BJ (cell line): Measurements from ENCODE around the gene PSME1. TPM values are rescaled to one million over a fixed set of nuclear protein-coding genes. Genes with fewer than 3 reads are reported as not detected.

Experiments
- CTCF ChIA-PET: fragments of 350-600 bp; formaldehyde crosslinking; extraction: SDS; loops from one replicate; lab custom pipeline; 2021; ENCODE audit warnings: antibody characterized with exemption, inconsistent platforms; lab: Yijun Ruan, JAX
- POLR2A ChIA-PET: fragments of 300-600 bp; sonication (Branson Sonifier 250); formaldehyde crosslinking; extraction: SDS; loops from one replicate; lab custom pipeline; 2021; ENCODE audit warnings: antibody characterized with exemption; lab: Charles Lee
- DNase-seq: peaks from one replicate; pipeline ENCODE4 v3.0.0-alpha.2; 2011; ENCODE audit warnings: low read depth
- H3K27me3 ChIP-seq: 2 replicates; pipeline ENCODE4 v1.6.0; 2011; ENCODE audit warnings: low read length; ENCODE audit not compliant: control insufficient read depth, insufficient read depth
- H3K36me3 ChIP-seq: 2 replicates; pipeline ENCODE4 v1.5.1; 2011; ENCODE audit warnings: low read length; ENCODE audit not compliant: control insufficient read depth, insufficient read depth
- H3K4me3 ChIP-seq: 2 replicates; pipeline ENCODE4 v1.5.1; 2011; ENCODE audit warnings: low read depth, mild to moderate bottlenecking, control low read depth, low read length
- CTCF ChIP-seq: IDR thresholded peaks from 2 replicates; pipeline ENCODE4 v1.5.1; 2011; ENCODE audit warnings: low read depth, mild to moderate bottlenecking, control low read depth, inconsistent platforms, low read length, moderate library complexity; ENCODE audit not compliant: insufficient read depth
- polyA plus RNA-seq: library from polyadenylated mRNA; depleted of rRNA; stranded (reverse); fragments of >200 nt; gene quantifications from 2 replicates; pipeline ENCODE4 v1.2.3, GENCODE V29; 2011

The PSME1 gene
- polyA plus RNA-seq, 1 experiment, result 106 TPM

- TF ChIP-seq CTCF, result no peak
- POLR2A ChIA-PET, result interaction anchor here (0.6 to 1.4 kb wide), 2 partner anchors 18 to 619 kb away, joined by 4 to 5 read pairs; partner anchors contain the start of gene IRF9
- DNase-seq, result no peak
- peaks cover 48% of the 10 kb centered on the region for H3K36me3 ChIP-seq
- CTCF ChIA-PET, result interaction anchor here (0.8 to 3.1 kb wide), 8 partner anchors 9 to 130 kb away, joined by 3 to 14 read pairs (median 3); partner anchors contain the start of genes CIDEB, IPO4, IRF9 and PSME2
- H3K27me3 ChIP-seq, result no peaks in the 10 kb centered on the region
- H3K4me3 ChIP-seq, result no peak overlapping the region
Measured at GRCh38 chr14:24179294-24179960, 43.4 kb downstream of the PSME1 start.

- Histone ChIP-seq H3K4me3 (no peak overlapping the region), H3K27me3 (no peaks in the 10 kb centered on the region), H3K36me3 (peaks cover 53% of the 10 kb centered on the region)
- no peak for TF ChIP-seq CTCF
- ChIA-PET CTCF (interaction anchor here (1.3 to 3.1 kb wide), 6 partner anchors 8 to 128 kb away, joined by 3 to 14 read pairs (median 4); partner anchors contain the start of genes CIDEB, IPO4, IRF9 and TINF2), POLR2A (interaction anchor here (0.6 to 1.4 kb wide), 2 partner anchors 19 to 44 kb away, joined by 3 to 5 read pairs; partner anchors contain the start of gene IRF9)
- peak; percentile 84 for DNase-seq
Measured at GRCh38 chr14:24179961-24180796, 44.2 kb downstream of the PSME1 start.

GRCh38 chr14:24181371-24182077 is 45.5 kb downstream of the PSME1 start:
- ChIA-PET POLR2A (interaction anchor here (0.6 kb wide), 1 partner anchor 12 kb away, joined by 3 read pairs; no protein-coding TSS in a partner anchor), CTCF (interaction anchor here (3.1 kb wide), 1 partner anchor 20 kb away, joined by 14 read pairs; the partner anchor contains the start of gene IRF9)
- no peak for DNase-seq
- no peak for TF ChIP-seq CTCF
- H3K36me3 ChIP-seq, result peaks cover 60% of the 10 kb centered on the region
- H3K4me3 ChIP-seq, result no peak overlapping the region
- H3K27me3 ChIP-seq, result no peaks in the 10 kb centered on the region

DNA sequence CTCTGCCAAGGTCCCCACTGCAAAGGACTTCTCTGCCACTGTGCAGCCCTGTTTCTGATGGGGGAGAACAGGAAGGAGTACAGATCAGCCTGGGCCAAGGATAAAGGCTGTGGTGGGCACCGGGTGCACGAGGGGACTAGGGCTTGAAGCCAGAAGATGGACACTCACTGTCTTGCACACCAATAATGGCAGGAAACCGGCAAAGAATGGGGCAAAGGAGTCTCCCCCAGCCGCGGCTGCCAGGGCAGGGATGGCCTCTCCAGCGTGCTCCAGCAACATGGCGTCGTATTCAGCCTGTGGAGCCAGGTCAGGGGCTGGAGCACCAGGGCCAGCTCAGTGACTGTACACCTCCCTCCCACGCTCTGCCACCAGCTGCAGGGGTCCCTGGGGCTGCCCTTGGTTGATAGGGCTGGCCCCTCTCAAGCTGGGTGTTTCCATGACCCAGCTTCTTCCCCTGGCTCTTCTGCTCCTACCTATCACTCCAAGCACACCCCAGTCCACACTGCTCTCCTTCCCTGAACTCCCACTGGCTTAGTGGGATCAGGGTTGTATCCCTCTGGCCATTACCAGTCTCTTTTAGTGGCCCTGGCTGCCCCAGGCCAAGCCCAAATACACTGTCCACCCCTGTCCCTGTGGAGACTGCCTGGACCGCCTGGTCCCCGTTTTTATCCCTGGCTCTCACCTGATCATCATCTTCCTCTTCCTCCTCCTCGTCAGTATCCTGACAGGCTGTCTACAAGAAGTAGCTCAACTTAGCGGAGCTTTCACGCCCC is 46.3 kb downstream of the PSME1 start:
- H3K4me3 ChIP-seq, result no peak overlapping the region
- peaks cover 59% of the 10 kb centered on the region for H3K36me3 ChIP-seq
- ChIA-PET CTCF (no interaction called here), POLR2A (interaction anchor here (0.6 kb wide), 1 partner anchor 12 kb away, joined by 3 read pairs; no protein-coding TSS in a partner anchor)
- TF ChIP-seq CTCF, result no peak
- DNase-seq, result no peak
- H3K27me3 ChIP-seq, result no peaks in the 10 kb centered on the region
